Activated T-helper 1 cell treated with anti-CD3 and anti-CD28 coated beads, Interleukin-2, amount 50 U/mL, for 16 hours (primary cell): Measurements from ENCODE around the gene FRMD4B.

ENCODE experiments used
- DNase-seq, 2 donors: peaks; one replicate each; pipeline ENCODE4 v3.0.0-alpha.2; 2020; ENCODE audit warnings: low read depth in 1 of 2, low spot score in 1 of 2

FRMD4B gene

DNA sequence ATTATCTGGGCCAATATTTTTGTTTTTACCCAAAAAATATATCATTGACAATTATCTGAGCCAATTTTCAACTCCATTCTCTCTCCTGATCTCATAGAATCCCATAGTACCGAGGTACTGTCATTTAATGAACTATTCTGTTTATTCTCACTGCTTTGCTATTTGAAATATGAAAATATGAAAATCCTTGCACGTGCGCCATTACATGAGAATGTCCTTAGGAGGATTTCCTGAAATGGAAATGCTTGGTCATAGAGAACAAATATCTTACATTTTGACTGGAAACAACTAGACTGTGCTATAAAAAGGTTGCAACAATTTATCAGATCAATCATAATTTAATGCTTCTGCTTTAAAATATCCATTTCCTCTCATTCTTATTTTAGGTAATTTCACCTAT is 18.3 kb downstream of the FRMD4B start:
- no peak for DNase-seq

DNA sequence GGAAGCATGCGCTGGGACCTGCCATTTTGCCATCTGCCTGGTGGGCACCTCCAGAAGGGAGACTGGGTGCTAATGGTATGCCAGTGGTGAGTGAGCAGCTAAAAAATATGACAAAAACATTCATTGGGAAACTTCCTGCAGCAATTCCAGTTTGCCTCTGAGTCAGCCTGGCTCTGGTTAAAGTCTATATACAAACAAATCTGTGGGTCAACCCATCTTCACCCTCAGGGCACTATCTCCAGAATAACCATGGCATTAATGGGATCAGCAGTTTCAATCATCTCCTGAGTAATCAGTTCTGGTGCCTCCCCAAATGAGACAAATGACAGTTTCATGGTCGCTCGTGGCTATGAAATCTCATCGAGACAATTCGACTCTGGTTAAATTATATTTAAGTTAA is 21.5 kb downstream of the FRMD4B start:
- no peak for DNase-seq

DNA sequence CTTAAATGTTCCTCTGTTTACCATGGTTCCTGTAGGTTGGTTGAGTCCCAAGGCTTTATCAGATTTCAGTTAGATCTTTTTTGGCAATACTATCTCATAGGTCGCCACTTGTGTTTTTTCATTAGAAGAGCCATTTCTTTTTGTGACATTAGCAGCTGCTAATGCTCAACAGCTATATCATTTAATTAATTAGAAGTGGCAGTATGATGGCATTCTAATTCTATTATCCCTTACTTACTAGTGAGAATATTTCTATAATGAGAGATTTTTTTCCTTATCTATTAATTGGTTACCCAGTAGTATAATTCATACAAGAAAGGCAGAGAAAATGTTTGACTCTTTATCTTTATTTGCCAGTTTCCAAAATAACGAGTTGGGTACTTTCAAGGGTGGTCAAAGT is 25.2 kb downstream of the FRMD4B start:
- DNase-seq = no peak

DNA sequence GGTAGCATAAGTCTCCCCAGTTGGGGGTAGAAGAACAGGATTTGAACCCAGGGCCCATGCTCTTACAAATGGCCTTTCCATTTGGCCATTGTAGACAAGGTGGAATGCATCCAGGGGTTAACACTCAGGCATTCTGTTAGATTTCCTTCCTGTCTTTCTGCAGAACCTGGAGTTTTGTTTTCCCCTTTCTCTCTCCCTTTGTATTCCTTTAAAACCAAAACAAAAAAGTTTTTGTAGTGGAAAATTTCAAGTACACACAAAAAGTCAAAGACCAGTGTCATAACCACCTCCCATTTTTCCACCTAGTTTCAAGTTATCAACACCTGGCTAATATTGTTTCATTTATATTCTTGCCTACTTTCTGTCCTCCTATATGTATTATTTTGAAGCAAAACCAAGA is 26.0 kb downstream of the FRMD4B start:
- DNase-seq = no peak

DNA sequence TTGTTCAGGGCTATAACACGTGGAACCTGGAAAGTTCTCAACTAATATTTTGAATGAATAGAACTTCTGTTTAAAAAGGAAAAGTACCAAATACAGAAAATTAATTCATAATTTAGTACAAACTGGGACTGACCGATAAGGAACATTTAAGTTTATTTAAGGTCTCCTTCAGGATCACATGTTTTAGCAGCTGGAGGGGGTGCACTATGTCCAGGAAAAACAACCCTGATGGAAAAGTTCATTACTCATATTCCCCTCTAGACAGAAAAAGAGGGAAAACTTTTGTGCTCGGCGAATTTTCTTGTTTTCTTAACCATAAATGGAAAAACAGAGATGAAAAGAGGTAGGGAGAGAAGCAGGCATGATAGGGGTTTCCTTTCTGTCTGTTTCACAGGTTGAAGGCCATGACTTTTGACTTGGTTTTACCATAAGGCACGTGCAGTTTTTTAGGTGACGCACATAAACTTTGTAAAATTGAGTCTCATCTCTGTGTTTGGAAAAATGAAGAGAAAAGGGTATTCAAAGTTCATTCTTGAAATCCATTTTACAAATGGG is 26.5 kb downstream of the FRMD4B start:
- DNase-seq = no peak

DNA sequence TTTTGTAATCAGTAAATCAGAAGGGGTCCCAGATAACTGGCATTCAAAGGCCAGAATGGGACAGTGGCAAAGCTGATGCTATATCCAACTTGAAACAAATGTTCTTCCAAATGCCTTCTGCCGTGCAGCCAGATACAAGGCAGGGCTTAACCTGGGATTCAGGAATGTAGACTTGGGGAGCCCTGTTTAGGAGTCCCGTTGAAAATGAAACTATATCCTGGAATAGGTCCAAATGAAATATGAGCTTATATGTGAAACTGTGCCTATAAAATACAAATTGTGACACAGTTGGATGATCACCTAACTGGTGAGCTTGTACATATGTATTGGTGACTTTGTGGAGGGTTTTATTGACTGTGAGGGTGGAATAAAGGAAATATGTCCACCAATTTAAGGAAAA is 28.7 kb downstream of the FRMD4B start:
- no peak for DNase-seq

DNA sequence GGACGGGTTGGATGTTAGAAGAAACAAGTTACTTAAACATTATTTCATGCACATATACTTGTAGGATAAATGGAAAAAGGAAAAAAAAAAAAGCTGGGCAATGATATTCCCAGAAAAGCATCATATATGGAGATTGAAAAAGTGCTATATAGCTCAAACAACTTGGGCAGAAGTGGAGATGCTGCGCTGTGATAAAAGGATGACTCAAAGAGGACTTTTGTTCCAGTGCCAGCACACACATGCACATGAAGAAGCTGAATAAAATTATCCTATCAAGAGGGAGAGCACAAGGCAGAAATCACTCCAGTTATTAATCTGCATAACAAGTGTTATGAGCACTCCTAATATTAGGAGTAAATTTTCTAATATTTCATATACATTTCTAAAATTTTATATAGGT is 30.9 kb downstream of the FRMD4B start:
- no peak for DNase-seq

DNA sequence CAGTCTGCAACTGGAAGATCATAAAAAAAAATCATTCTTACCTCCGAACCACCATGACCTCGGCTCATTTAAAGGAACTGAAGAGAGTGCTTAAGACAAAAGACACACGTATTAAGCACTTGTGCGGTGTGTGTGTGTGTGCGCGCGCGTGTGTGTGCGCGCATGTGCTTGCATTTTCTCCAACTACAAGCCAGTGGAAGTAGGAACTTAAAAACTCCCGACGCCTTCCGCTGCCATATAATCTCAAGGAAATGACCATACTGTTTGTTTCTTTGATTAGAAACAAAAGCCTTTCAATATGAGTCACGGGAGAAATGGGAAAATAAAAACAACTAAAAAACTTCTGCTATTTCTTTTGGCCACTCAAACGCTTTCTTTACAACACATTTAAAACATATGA is 32.4 kb downstream of the FRMD4B start:
- no peak for DNase-seq

DNA sequence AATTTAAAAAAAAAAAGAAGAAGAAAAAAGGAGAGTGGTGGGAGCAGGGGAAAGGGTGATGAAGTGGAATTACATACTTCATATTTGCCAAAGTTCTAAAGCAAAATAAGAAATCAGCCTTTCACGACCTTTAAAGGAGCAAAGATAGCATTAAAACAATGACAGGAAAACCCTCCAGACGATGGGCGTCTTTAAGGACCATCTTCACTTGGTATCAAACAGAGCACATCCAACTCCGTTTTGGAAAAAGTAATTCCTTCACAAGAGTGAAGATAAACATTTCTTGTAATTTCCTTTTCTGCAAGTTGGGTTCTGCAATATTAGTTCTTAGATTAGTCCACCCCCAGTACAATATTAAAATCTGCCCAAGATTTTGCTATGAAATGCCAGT is 32.8 kb downstream of the FRMD4B start:
- no peak for DNase-seq

DNA sequence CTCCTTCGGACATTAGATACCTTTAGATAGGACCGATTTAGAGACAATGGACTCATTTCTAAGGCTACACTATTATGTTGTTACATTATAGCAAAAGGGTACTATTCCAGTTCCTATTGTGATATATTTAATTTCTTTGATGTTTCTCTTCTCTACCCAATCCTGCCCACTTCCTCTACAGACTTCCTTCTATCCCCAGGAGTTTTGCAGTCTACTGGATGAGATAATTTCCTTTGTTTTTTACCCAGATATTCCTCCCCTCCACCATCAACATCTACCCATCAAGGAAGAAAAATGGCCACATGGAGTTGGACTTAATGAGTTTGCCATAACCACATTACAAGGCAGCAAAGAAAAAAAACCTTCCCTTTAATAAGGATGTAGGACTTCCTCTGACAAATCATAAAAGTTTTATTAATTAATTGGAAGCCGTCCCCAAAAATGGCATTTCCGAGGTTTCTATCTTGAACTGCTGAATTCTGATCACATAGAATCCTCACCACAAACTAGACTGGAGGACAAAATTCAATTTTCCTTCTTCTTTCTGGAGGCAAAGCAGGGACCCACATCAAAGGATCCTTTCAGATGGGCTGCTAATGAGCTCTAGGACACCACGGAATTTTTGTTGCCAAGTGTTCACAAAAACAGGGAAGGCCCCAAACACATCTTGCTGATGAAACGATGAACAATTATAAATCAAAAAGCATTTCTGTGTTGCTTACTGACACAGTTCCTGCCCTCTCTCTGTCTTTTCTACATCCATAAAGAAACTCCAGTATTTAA is 33.4 kb downstream of the FRMD4B start:
- no peak for DNase-seq

DNA sequence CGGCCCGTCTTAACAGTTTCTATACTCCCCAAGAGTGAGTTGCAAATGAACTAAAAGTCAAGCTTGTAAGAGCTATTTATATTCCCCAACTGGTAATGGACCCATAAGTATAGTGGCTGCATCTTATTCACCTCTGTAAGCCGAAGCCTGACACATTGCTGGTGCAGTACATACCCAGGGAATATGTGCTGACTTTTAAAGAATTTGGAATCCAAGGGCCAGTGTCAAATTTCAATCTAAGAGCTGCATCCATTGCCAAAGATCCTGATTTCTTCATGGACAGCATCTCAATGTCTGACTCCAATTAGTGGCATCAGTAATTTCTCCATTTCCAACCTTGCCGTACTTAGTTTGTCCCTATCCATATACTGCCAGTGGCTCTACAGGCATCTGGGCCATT is 42.0 kb downstream of the FRMD4B start:
- DNase-seq = no peak

DNA sequence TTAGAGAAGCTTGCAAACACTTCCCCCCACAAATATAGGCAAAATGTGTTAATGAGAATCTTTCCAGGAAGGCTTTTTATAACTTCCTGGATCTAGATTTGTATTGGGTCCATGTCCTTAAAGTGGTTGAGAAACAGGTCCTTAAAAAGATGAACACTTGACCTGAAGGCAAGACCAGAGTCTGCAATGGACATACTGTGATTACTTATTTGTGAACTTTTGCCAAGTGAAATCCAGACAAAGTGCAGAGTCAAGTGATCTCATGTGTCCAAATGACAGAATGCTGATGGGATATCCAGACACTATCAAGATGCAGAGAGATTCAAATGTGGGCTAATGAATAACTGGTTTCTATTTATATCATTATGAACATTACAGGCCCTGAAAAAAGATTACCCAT is 43.8 kb downstream of the FRMD4B start:
- no peak for DNase-seq

DNA sequence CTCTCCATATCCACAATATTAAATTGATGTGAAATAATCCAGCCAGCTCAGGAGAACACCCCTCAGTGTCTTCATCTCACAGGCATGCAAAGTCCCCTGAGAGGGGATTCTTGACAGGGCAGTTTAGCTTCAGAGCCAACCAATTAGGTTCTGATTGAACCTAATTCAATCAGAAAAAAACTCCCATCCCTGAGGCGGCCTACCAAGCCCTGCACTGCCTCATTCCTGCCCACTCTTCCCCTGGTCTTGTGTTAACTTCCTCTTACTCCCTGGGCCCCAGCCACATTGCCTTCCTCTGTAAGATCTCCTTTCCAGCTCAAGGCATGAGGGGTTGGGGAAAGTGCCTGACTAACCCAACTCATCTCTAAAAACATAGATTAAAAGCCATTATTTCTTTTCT is 46.1 kb downstream of the FRMD4B start:
- DNase-seq = no peak

DNA sequence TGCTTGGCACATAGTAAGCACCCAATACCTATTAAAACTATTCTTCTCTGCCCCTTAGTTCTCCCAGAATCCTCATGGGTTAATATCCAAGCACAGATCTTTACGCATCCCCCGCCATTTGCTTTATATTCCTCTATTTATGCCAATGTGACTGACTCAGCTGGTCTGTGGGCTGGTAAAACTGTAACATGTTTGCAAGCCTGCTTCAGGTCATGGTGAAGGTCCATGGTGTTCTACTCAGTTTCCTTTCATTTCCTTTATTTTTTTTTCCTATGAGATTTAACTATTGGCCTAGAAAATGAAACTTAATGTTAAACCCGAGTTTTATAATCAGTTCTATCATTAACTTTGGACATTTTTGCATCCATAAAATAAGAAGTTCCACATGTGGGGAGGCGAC is 47.0 kb downstream of the FRMD4B start:
- no peak for DNase-seq

DNA sequence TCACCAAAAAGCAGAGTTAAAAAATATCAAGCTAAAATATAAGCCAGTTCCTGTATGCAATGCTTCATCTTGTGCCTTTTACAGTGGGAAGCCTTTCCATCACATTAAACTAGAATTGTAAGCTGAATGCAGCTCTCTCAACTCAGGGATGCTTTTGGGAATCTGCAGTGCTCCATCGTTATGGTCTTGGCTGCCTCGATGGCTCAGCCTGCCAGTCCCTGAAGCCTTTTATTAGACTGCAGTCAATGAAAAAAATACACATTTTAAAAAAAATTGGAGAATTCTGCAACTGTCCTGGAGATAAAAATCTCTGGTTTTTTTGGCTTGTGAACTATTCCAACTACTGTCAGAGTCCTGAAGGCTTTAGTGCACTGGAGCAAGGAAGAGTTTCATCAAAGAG is 53.0 kb downstream of the FRMD4B start:
- no peak for DNase-seq

DNA sequence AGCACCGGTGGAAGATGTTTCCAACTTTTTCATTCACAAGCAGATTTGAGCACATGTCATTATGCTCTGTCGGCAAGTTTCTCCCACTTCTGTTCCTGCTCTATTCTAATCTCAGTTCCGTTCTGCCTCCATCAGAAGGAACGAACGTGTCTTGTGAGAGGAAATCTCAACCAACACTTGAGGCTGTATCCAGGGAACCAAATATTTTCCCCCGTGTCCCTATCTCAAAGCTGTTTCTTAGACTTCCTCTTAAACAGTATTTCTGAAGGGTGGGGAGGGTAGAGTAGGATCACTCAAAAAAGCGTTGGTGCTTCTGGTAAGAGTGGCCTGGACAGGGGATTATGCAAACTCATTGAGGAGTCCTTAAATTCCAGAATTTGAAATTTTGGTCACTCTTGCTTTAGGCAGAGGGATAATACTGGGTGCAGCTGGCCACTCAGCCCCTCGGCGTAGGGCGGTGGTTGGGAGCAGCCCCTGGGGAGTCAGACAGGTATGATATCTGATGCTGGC is 54.9 kb downstream of the FRMD4B start:
- DNase-seq = no peak

DNA sequence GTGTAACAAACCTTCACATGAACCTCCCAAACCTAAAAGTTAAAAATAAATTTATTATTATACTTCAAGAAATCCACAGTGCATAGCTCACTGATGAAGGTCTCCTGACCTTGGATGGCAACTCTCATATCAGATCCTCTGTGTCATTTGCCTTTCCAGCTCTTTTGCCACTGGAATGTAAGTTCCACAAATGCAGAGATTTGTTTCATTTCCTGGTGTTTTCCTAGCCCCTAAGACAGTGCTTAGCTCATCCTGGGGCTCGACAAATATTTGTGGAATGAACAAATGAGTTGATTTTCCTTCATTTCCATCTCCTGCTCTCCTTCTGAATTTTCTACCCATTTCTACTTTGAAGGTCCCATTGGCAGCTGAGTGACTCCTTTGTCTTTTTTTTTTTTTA is 56.0 kb downstream of the FRMD4B start:
- no peak for DNase-seq

DNA sequence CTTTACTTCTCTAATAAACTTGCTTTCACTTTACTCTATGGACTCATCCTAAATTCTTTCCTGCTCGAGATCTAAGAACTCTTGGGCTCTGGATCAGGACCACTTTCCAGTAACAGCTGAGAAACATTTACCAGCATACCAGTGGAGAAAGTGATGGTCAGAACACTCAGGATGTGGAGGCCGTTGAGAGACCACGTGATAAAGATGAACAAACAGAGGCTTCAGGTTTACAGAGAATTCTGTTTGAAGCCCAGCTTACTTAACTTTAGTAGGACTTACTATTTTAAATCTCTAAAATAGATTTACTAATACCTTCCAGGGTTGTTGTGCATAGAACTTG is 57.0 kb downstream of the FRMD4B start:
- no peak for DNase-seq

DNA sequence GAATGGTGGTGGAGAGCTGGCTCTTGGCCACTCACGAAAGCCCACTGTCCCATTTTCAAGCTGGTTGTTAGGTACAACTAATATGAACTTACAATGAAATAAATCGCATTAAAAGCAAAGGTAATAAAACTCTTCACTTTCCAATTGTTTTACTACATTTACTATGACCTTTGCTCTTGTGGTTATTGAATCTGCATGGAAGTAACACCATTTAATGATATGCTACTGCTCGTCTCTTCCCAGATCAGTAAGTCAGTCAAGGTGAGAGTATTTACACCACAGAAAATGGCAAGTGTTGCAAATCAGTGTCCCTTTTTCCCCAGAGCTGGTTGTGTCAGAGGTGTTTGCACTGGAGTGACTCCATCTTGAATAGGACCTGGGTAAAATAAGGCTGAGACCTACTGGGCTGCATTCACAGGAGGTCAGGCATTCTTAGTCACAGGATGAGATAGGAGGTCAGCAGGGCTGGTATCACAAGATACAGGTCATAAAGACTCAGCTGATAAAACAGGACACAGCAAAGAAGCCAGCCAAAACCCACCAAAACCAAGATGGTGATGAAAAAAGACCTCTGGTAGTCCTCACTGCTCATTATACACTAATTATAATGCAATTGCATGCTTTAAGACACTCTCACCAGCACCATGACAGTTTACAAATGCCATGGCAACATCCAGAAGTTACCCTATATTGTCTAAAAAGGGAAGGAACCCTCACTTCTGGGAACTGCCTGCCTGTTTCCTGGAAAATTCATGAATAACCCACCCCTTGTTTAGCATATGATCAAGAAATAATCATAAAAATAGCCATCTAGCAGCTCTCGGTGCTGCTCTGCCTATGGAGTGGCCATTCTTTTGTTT is 57.6 kb downstream of the FRMD4B start:
- no peak for DNase-seq

DNA sequence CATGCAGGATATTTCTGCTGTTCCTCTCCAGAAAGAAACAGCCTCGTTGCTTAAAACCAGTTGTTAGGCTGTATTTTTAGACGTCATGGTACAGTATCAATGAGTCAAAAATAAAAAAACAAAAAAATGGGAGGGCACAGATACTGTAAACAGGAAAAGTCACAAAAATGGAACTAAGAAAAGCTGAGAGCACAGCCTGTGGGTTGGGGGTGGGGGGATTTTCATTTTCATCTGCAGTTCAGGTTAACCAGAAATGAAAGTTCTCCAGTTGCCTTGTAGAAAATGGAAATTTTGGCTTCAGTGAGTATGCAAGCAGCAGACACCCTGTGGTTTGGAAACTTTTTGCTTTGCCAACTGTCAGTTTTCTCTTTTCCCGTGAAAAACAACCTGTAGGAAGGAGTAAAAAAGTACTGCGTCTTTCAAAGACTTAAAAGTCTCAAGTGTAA is 59.0 kb downstream of the FRMD4B start:
- DNase-seq = peak in 1 of 2 donors; percentile 29

DNA sequence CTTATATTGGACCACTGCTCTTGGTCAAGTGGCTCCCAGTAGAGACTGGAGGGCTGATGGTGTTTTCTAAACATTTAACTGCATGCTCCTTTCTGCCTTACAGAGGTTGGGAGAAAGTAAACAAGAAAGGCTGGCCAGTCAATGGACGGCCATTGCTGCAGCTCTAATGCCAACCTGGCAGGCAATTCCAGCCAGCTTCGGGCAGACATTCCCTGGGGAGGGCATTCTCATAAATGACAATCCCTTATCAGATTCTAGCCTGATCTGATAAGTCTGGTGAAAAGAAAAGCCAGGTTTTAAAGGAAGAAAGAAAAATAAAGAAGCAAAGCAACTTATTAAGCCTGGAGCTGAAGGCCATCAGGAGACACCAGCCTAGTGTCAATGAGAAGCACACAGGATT is 60.7 kb downstream of the FRMD4B start:
- no peak for DNase-seq

DNA sequence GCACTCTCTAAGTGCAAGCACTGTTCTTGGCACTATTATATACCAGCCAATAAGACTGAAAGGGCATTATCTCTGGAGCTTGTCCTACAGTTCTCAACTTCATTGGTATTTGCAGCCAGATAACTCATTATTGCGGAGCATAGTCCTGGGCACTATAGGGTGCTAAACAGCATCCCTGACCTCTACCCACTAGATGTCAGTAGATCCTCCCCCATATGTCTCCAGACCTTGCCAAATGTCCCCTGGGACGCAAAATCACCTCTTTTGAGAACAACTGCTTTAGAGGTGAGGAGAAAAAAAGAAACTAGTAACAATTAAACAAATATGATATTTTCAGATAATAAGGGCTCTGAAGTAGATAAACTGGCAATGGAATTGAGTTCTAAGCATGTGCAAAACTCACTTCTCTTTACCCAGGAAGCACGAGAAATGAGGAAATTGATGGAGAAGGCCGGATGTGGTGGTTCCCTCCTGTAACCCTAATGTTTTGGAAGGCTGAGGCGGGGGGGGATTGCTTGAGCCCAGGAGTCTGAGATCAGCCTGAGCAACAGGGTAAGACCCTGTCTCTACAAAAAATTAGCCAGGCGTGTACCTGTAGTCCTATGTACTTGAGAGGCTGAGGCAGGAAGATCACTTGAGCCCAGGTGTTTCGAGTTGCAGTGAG is 61.4 kb downstream of the FRMD4B start:
- no peak for DNase-seq
